GM23248 (cell line): ENCODE measurements around the gene UGT1A4. TPM values are rescaled to one million over a fixed set of nuclear protein-coding genes. Genes with fewer than 3 reads are reported as not detected.

ENCODE experiments used
- DNase-seq: peaks from one replicate; pipeline ENCODE4 v3.0.0-alpha.2; 2015
- H2AFZ ChIP-seq: fragments of 200-600 bp; sonication (generic); 2 replicates; pipeline ENCODE4 v1.6.1; 2016; ENCODE audit warnings: antibody characterized with exemption
- H3F3A ChIP-seq: fragments of 200-600 bp; sonication (generic); 2 replicates; pipeline ENCODE4 v1.6.1; 2016; ENCODE audit warnings: mild to moderate bottlenecking, antibody characterized with exemption, mixed run types; ENCODE audit not compliant: insufficient read depth
- H3K27ac ChIP-seq: fragments of 200-600 bp; sonication (generic); 2 replicates; pipeline ENCODE4 v1.5.1; 2016; ENCODE audit warnings: mild to moderate bottlenecking
- H3K27me3 ChIP-seq: fragments of 200-600 bp; sonication (generic); replicated peaks from 2 replicates; pipeline ENCODE4 v1.6.1; 2016; ENCODE audit warnings: mild to moderate bottlenecking; ENCODE audit not compliant: insufficient read depth
- H3K36me3 ChIP-seq: fragments of 200-600 bp; sonication (generic); 2 replicates; pipeline ENCODE4 v1.6.1; 2016; ENCODE audit warnings: low read depth, mild to moderate bottlenecking
- H3K4me1 ChIP-seq: fragments of 200-600 bp; sonication (generic); 2 replicates; pipeline ENCODE4 v1.6.1; 2016; ENCODE audit warnings: mild to moderate bottlenecking; ENCODE audit not compliant: insufficient read depth
- H3K4me2 ChIP-seq: fragments of 200-600 bp; sonication (generic); one replicate; pipeline ENCODE4 v1.6.1; 2016; ENCODE audit warnings: mild to moderate bottlenecking; ENCODE audit not compliant: unreplicated experiment
- H3K4me3 ChIP-seq: fragments of 200-600 bp; sonication (generic); 2 replicates; pipeline ENCODE4 v1.5.1; 2016; ENCODE audit warnings: mild to moderate bottlenecking
- H3K79me2 ChIP-seq: fragments of 200-600 bp; sonication (generic); 2 replicates; pipeline ENCODE4 v1.6.1; 2016; ENCODE audit warnings: mild to moderate bottlenecking; ENCODE audit not compliant: insufficient read depth
- H3K9ac ChIP-seq: fragments of 200-600 bp; sonication (generic); 2 replicates; pipeline ENCODE4 v1.6.1; 2016; ENCODE audit warnings: mild to moderate bottlenecking
- H3K9me2 ChIP-seq: fragments of 200-600 bp; sonication (generic); 2 replicates; pipeline ENCODE4 v1.6.1; 2016; ENCODE audit warnings: mixed run types, mild to moderate bottlenecking, moderate library complexity; ENCODE audit not compliant: insufficient read depth
- H3K9me3 ChIP-seq: fragments of 200-600 bp; sonication (generic); one replicate; pipeline ENCODE4 v1.6.1; 2017; ENCODE audit warnings: low read depth
- H4K20me1 ChIP-seq: fragments of 200-600 bp; sonication (generic); 2 replicates; pipeline ENCODE4 v1.6.0; 2016; ENCODE audit not compliant: insufficient read depth
- EZH2 ChIP-seq: fragments of 200-600 bp; sonication (generic); IDR thresholded peaks from 2 replicates; pipeline ENCODE4 v1.6.1; 2018; ENCODE audit warnings: antibody characterized with exemption, mild to moderate bottlenecking; ENCODE audit not compliant: insufficient read depth, poor library complexity, severe bottlenecking
- EZH2phosphoT487 ChIP-seq: fragments of 200-600 bp; sonication (generic); IDR thresholded peaks from 2 replicates; pipeline ENCODE4 v1.6.1; 2018; ENCODE audit warnings: antibody characterized with exemption, moderate library complexity, mild to moderate bottlenecking, low read depth; ENCODE audit not compliant: insufficient read depth
- WGBS, 2 experiments: methylation state at CpG; one replicate each; pipeline ENCODE4 v1.1.6; 2015 to 2017; ENCODE audit warnings: low lambda C conversion rate in 2 of 2, low coverage in 1 of 2; ENCODE audit errors: missing lambda C conversion rate in 2 of 2; 5-methylcytosine and 5-hydroxymethylcytosine counted together
- in situ Hi-C: fragments of 300-500 bp; cut with MboI; formaldehyde crosslinking; loops from 2 replicates; pipeline ENCODE4 v1.15.0; 2020
- polyA plus RNA-seq: library from polyadenylated mRNA; unstranded; fragments of >200 nt; fragmentation: Nextera tagmentation; extraction: Ambion mirVana; gene quantifications from 2 replicates; pipeline ENCODE4 v1.2.1, GENCODE V29; 2016
- total RNA-seq: library from RNA; depleted of rRNA; stranded (reverse); fragments of >200 nt; shearing (Covaris generic); gene quantifications from 2 replicates; pipeline ENCODE4 v1.2.3, GENCODE V29; 2014

The UGT1A4 gene
- total and polyA plus RNA-seq, 2 experiments from 2014 or later: not detected

GRCh38 chr2:233775414-233775813, 56.9 kb downstream of the UGT1A4 start:
- no peaks in the 10 kb centered on the region for H3K9me2 ChIP-seq
- TF ChIP-seq EZH2 (no peak), EZH2phosphoT487 (no peak)
- peaks cover 10% of the 10 kb centered on the region for H3K27me3 ChIP-seq
- H3K79me2 ChIP-seq: no peaks in the 10 kb centered on the region
- no peaks in the 10 kb centered on the region for H3K4me1 ChIP-seq
- H3K4me2 ChIP-seq: no peak overlapping the region
- in situ Hi-C loops: no loop called here
- no peaks in the 10 kb centered on the region for H3K9me3 ChIP-seq
- no peak overlapping the region for H2AFZ ChIP-seq
- no peak overlapping the region for H3K4me3 ChIP-seq
- H3K27ac ChIP-seq: no peak overlapping the region
- WGBS, 2 experiments: 49 to 52% methylated on average over 6 of the region's 6 CpGs
- no peaks in the 10 kb centered on the region for H3F3A ChIP-seq
- no peak for DNase-seq
- H4K20me1 ChIP-seq: no peaks in the 10 kb centered on the region
- H3K9ac ChIP-seq: no peak overlapping the region
- no peaks in the 10 kb centered on the region for H3K36me3 ChIP-seq

GRCh38 chr2:233778030-233778429, 59.5 kb downstream of the UGT1A4 start, which contains the start of gene MROH2A:
TSS of gene MROH2A (plus strand) at chr2:233778330. CDS start at chr2:233779359, 1,029 bp downstream.
- peaks cover 7% of the 10 kb centered on the region for H3K27me3 ChIP-seq
- H4K20me1 ChIP-seq: no peaks in the 10 kb centered on the region
- no peaks in the 10 kb centered on the region for H3K4me1 ChIP-seq
- H3K9me2 ChIP-seq: no peaks in the 10 kb centered on the region
- no peak within 1 kb of the TSS for H3K9ac ChIP-seq
- no peak within 1 kb of the TSS for H3K4me2 ChIP-seq
- TF ChIP-seq EZH2 (no peak), EZH2phosphoT487 (no peak)
- in situ Hi-C loops: no loop called here
- no peaks in the 10 kb centered on the region for H3K36me3 ChIP-seq
- H2AFZ ChIP-seq: no peak within 1 kb of the TSS
- WGBS, 2 experiments: 18 to 29% methylated on average over 2 of the region's 2 CpGs
- H3F3A ChIP-seq: no peaks in the 10 kb centered on the region
- no peaks in the 10 kb centered on the region for H3K9me3 ChIP-seq
- no peak for DNase-seq
- H3K27ac ChIP-seq: no peak within 1 kb of the TSS
- no peaks in the 10 kb centered on the region for H3K79me2 ChIP-seq
- H3K4me3 ChIP-seq: no peak within 1 kb of the TSS

- H3F3A ChIP-seq: no peaks in the 10 kb centered on the region
- H3K4me3 ChIP-seq: no peak overlapping the region
- in situ Hi-C loops: no loop called here
- 57 to 58% methylated on average over 4 of the region's 4 CpGs for WGBS, 2 experiments
- H3K27me3 ChIP-seq: peaks cover 3% of the 10 kb centered on the region; the same call in 1 of the 2 replicates
- no peak overlapping the region for H3K27ac ChIP-seq
- TF ChIP-seq EZH2 (no peak), EZH2phosphoT487 (no peak)
- H3K9me3 ChIP-seq: no peaks in the 10 kb centered on the region
- H3K79me2 ChIP-seq: no peaks in the 10 kb centered on the region
- no peaks in the 10 kb centered on the region for H3K36me3 ChIP-seq
- H2AFZ ChIP-seq: no peak overlapping the region
- H3K4me1 ChIP-seq: no peaks in the 10 kb centered on the region
- DNase-seq: no peak
- no peak overlapping the region for H3K4me2 ChIP-seq
- no peaks in the 10 kb centered on the region for H3K9me2 ChIP-seq
- no peak overlapping the region for H3K9ac ChIP-seq
- H4K20me1 ChIP-seq: no peaks in the 10 kb centered on the region
Measured at GRCh38 chr2:233779722-233780121, 61.2 kb downstream of the UGT1A4 start.

GRCh38 chr2:233780771-233781170, 62.2 kb downstream of the UGT1A4 start:
- no peaks in the 10 kb centered on the region for H3K9me3 ChIP-seq
- no peak overlapping the region for H3K4me2 ChIP-seq
- WGBS, 2 experiments: 24 to 33% methylated on average over 4 of the region's 4 CpGs

GRCh38 chr2:233789554-233789953, 71.0 kb downstream of the UGT1A4 start:
- in situ Hi-C loops: no loop called here
- WGBS, 2 experiments: 48 to 64% methylated on average over 6 to 7 of the region's 7 CpGs
- Histone ChIP-seq H3K4me3 (no peak overlapping the region), H3K27me3 (peaks cover 17% of the 10 kb centered on the region; the same call in 1 of the 2 replicates), H3F3A (no peaks in the 10 kb centered on the region), H3K9me2 (no peaks in the 10 kb centered on the region), H3K27ac (no peak overlapping the region), H3K79me2 (no peaks in the 10 kb centered on the region), H4K20me1 (no peaks in the 10 kb centered on the region), H3K4me1 (no peaks in the 10 kb centered on the region), H3K4me2 (no peak overlapping the region), H2AFZ (no peak overlapping the region), H3K36me3 (no peaks in the 10 kb centered on the region), H3K9ac (no peak overlapping the region), H3K9me3 (no peaks in the 10 kb centered on the region)
- TF ChIP-seq EZH2phosphoT487 (no peak), EZH2 (no peak)
- DNase-seq: no peak

More at GRCh38 chr2:233780771-233781170, 62.2 kb downstream of the UGT1A4 start:
- in situ Hi-C loops: no loop called here
- Histone ChIP-seq H3K9me2 (no peaks in the 10 kb centered on the region), H3F3A (no peaks in the 10 kb centered on the region), H2AFZ (no peak overlapping the region), H3K36me3 (no peaks in the 10 kb centered on the region), H4K20me1 (no peaks in the 10 kb centered on the region), H3K79me2 (no peaks in the 10 kb centered on the region), H3K4me1 (no peaks in the 10 kb centered on the region), H3K27ac (no peak overlapping the region), H3K9ac (no peak overlapping the region), H3K4me3 (no peak overlapping the region), H3K27me3 (peaks cover 3% of the 10 kb centered on the region; the same call in 1 of the 2 replicates)
- TF ChIP-seq EZH2: no peak
- TF ChIP-seq EZH2phosphoT487: no peak
- no peak for DNase-seq
